Measurements from ENCODE around the gene ZNHIT2.

ZNHIT2 gene

DNA sequence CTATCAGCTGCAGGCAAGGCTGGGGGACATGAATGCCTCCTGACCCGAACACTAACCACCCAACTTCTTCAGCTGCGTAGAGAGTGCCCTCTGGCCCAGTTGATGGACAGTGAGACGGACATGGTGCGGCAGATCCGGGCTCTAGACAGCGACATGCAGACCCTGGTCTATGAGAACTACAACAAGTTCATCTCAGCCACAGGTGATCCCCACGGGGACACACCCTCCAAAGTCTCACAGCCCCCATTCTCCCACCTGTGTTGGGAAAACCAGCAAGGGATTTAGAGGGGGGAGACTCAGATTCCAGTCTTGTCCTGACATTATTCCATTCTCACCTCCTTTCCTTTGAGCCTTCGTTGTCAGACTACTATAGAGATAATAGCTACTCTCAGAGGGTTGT is 20.6 kb downstream of the ZNHIT2 start:
- no peak for TF ChIP-seq SPI1 (IDR thresholded peaks at IDR 0.05; ENCODE audit: borderline replicate concordance, low read depth)
- TF ChIP-seq, protein P1, sequence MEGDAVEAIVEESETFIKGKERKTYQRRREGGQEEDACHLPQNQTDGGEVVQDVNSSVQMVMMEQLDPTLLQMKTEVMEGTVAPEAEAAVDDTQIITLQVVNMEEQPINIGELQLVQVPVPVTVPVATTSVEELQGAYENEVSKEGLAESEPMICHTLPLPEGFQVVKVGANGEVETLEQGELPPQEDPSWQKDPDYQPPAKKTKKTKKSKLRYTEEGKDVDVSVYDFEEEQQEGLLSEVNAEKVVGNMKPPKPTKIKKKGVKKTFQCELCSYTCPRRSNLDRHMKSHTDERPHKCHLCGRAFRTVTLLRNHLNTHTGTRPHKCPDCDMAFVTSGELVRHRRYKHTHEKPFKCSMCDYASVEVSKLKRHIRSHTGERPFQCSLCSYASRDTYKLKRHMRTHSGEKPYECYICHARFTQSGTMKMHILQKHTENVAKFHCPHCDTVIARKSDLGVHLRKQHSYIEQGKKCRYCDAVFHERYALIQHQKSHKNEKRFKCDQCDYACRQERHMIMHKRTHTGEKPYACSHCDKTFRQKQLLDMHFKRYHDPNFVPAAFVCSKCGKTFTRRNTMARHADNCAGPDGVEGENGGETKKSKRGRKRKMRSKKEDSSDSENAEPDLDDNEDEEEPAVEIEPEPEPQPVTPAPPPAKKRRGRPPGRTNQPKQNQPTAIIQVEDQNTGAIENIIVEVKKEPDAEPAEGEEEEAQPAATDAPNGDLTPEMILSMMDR (IDR thresholded peaks at IDR 0.05; ENCODE audit: insufficient read depth, low read length), result no peak
- Histone ChIP-seq H3K27me3 (ENCODE audit: insufficient read depth, poor library complexity, severe bottlenecking) (no peaks in the 10 kb centered on the region), H3K27ac (replicated peaks) (peak overlapping the region; percentile 22; the same call in 1 of the 2 replicates)

DNA sequence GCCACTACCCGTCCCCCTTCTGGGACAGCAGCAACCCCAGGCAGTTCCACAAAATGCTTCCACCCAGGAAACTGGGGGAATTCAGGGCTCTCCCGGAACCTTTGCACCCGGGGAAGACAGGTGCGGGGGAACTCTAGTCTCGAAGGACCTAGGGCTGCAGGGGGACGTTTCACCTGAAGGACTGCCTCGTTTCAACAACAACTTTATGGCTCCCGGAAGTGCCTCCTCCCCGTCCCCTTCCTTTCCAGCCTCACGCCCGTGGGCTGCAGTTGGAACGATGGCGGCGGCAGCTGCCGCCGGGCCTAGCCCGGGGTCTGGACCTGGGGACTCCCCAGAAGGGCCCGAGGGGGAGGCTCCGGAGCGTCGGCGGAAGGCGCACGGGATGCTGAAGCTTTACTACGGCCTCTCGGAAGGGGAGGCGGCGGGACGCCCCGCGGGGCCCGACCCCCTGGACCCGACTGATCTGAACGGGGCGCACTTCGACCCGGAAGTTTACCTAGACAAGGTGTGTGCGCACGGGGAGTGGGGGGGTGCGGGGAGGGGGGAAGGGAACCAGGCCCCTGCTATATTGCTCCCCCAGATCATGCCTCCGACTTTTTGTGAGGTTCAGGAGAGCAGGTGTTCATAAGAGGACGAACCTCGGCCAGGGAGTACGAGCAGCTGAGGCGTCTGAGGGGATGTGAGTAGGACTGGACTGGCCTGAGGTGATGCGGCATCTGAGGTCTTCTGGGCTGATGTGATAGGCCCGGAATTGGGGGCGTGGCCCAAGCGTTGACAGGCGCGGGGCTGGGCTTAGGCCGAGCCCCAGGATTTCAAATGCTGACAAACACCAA is 21.3 kb downstream of the ZNHIT2 start, which contains the start of gene VPS51:
Gene VPS51 (plus strand): TSS at position 241 of the 833 bp plus-strand sequence. CDS start 37 bp downstream, at position 278.
- H3K4me3 ChIP-seq (replicated peaks; ENCODE audit: insufficient read depth, low read length), result peak within 1 kb of the TSS; percentile 66
- H3K27me3 ChIP-seq (ENCODE audit: insufficient read depth, poor library complexity, severe bottlenecking), result no peaks in the 10 kb centered on the region
- TF ChIP-seq POLR2AphosphoS5 (IDR thresholded peaks at IDR 0.05; ENCODE audit: low read depth) (peak; percentile 71), SPI1 (IDR thresholded peaks at IDR 0.05; ENCODE audit: borderline replicate concordance, low read depth) (peak; percentile 11; the same call in 1 of the 2 replicates), GABPA (IDR thresholded peaks at IDR 0.05; ENCODE audit: low read depth) (peak; percentile 99)
- TF ChIP-seq, protein P2, sequence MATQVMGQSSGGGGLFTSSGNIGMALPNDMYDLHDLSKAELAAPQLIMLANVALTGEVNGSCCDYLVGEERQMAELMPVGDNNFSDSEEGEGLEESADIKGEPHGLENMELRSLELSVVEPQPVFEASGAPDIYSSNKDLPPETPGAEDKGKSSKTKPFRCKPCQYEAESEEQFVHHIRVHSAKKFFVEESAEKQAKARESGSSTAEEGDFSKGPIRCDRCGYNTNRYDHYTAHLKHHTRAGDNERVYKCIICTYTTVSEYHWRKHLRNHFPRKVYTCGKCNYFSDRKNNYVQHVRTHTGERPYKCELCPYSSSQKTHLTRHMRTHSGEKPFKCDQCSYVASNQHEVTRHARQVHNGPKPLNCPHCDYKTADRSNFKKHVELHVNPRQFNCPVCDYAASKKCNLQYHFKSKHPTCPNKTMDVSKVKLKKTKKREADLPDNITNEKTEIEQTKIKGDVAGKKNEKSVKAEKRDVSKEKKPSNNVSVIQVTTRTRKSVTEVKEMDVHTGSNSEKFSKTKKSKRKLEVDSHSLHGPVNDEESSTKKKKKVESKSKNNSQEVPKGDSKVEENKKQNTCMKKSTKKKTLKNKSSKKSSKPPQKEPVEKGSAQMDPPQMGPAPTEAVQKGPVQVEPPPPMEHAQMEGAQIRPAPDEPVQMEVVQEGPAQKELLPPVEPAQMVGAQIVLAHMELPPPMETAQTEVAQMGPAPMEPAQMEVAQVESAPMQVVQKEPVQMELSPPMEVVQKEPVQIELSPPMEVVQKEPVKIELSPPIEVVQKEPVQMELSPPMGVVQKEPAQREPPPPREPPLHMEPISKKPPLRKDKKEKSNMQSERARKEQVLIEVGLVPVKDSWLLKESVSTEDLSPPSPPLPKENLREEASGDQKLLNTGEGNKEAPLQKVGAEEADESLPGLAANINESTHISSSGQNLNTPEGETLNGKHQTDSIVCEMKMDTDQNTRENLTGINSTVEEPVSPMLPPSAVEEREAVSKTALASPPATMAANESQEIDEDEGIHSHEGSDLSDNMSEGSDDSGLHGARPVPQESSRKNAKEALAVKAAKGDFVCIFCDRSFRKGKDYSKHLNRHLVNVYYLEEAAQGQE (IDR thresholded peaks at IDR 0.05; ENCODE audit: insufficient replicate concordance, low read depth), result no peak
- TF ChIP-seq, protein P1 (IDR thresholded peaks at IDR 0.05; ENCODE audit: insufficient read depth, low read length), result no peak
- H3K27ac ChIP-seq (replicated peaks), result peak within 1 kb of the TSS; percentile 90
- DNase-seq (ENCODE audit: low read depth in 1 of 2, low spot score in 1 of 2), result peak; percentile 81 to 90

More for the DNA sequence above, 20.6 kb downstream of the ZNHIT2 start:
- H3K4me3 ChIP-seq (replicated peaks; ENCODE audit: insufficient read depth, low read length), result peak overlapping the region; percentile 66
- no peak for DNase-seq (ENCODE audit: low read depth in 1 of 2, low spot score in 1 of 2)

DNA sequence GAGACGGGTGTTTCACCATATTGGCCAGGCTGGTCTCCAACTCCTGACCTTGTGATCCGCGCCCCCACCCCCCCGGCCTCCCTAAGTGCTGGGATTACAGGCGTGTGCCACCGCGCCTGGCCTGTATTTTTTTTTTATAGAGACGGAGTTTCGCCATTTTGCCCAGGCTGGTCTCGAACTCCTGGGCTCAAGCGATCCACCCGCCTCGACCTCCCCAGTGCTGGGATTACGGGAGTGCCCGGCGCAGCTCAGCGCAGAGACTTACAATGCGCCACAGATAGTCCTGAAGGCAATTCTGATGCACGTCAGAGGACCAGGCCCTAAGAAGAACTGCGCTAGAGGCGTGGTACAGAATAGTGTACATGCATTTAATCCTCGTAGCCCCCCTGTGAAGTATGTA is 22.1 kb downstream of the ZNHIT2 start:
- no peak for DNase-seq (ENCODE audit: low read depth in 1 of 2, low spot score in 1 of 2)
- TF ChIP-seq POLR2AphosphoS5 (IDR thresholded peaks at IDR 0.05; ENCODE audit: low read depth) (no peak), GABPA (IDR thresholded peaks at IDR 0.05; ENCODE audit: low read depth) (no peak), SPI1 (IDR thresholded peaks at IDR 0.05; ENCODE audit: borderline replicate concordance, low read depth) (no peak)
- TF ChIP-seq, protein P1 (IDR thresholded peaks at IDR 0.05; ENCODE audit: insufficient read depth, low read length), result no peak
- TF ChIP-seq, protein P2 (IDR thresholded peaks at IDR 0.05; ENCODE audit: insufficient replicate concordance, low read depth), result no peak
- no peak overlapping the region for H3K4me3 ChIP-seq (replicated peaks; ENCODE audit: insufficient read depth, low read length)
- no peaks in the 10 kb centered on the region for H3K27me3 ChIP-seq (ENCODE audit: insufficient read depth, poor library complexity, severe bottlenecking)
- H3K27ac ChIP-seq (replicated peaks), result peak overlapping the region; percentile 90

Measured in HL-60 (cell line).